ENCODE measurements around the gene GPR31.

Gene GPR31

GRCh38 chr6:167127785-167128531 is 29.8 kb downstream of the GPR31 start:
- TF ChIP-seq ZNF394 (tag by site-specific recombination; IDR thresholded peaks at IDR 0.05; ENCODE audit: borderline replicate concordance) (no peak), TRIM28 (IDR thresholded peaks at IDR 0.05; ENCODE audit: borderline replicate concordance, low read length) (no peak), ZSCAN23 (tag by site-specific recombination; IDR thresholded peaks at IDR 0.05) (no peak), PRDM4 (tag by site-specific recombination; IDR thresholded peaks at IDR 0.05) (no peak), TCF7L2 (IDR thresholded peaks at IDR 0.05; ENCODE audit: borderline replicate concordance, low read depth, low read length) (no peak), ELK4 (IDR thresholded peaks at IDR 0.05; ENCODE audit: borderline replicate concordance, low read depth, low read length) (no peak), ZNF792 (tag by site-specific recombination; IDR thresholded peaks at IDR 0.05) (no peak), ZNF280D (tag by site-specific recombination; IDR thresholded peaks at IDR 0.05) (no peak), HOXD13 (CRISPR knock-in tag; IDR thresholded peaks at IDR 0.05; ENCODE audit: borderline replicate concordance) (no peak), ZNF626 (tag by site-specific recombination; IDR thresholded peaks at IDR 0.05) (no peak), ZNF133 (tag by site-specific recombination; IDR thresholded peaks at IDR 0.05) (no peak), SP2 (tag by site-specific recombination; IDR thresholded peaks at IDR 0.05) (no peak), ZBTB11 (tag by site-specific recombination; conservative IDR thresholded peaks at IDR 0.05; ENCODE audit: low read depth) (no peak)
- ChIA-PET CTCF (interaction anchor here (0.6 to 2.4 kb wide), 4 partner anchors 14 to 425 kb away, joined by 5 to 9 read pairs (median 6); no protein-coding TSS in a partner anchor), POLR2A (no interaction called here)
- Histone ChIP-seq H3K36me3 (ENCODE audit: control insufficient read depth in 2 of 2, insufficient read depth in 1 of 2, low read length in 2 of 2) (no peaks in the 10 kb centered on the region), H3K4me1 (ENCODE audit: control insufficient read depth, insufficient read depth, low read length) (no peaks in the 10 kb centered on the region), H3K9me3 (ENCODE audit: control insufficient read depth, insufficient read depth, low read depth, low read length) (no peaks in the 10 kb centered on the region), H3K27ac (ENCODE audit: extremely low read depth, low read depth, low read length) (no peak overlapping the region), H3K4me3 (ENCODE audit: low read depth, low read length) (no peak overlapping the region)

GRCh38 chr6:167125855-167126349 is 31.9 kb downstream of the GPR31 start:
- CTCF ChIA-PET, result interaction anchor here (2.4 kb wide), 1 partner anchor 16 kb away, joined by 9 read pairs; no protein-coding TSS in a partner anchor
- H3K4me3 ChIP-seq (ENCODE audit: low read depth, low read length), result no peak overlapping the region
- H3K27ac ChIP-seq (ENCODE audit: extremely low read depth, low read depth, low read length), result no peak overlapping the region
- no peaks in the 10 kb centered on the region for H3K36me3 ChIP-seq (ENCODE audit: control insufficient read depth in 2 of 2, insufficient read depth in 1 of 2, low read length in 2 of 2)
- no peaks in the 10 kb centered on the region for H3K4me1 ChIP-seq (ENCODE audit: control insufficient read depth, insufficient read depth, low read length)
- POLR2A ChIA-PET, result no interaction called here
- H3K9me3 ChIP-seq (ENCODE audit: control insufficient read depth, insufficient read depth, low read depth, low read length), result no peaks in the 10 kb centered on the region
- TF ChIP-seq MEIS1 (CRISPR knock-in tag; IDR thresholded peaks at IDR 0.05; ENCODE audit: borderline replicate concordance) (no peak), KLF1 (tag by site-specific recombination; IDR thresholded peaks at IDR 0.05) (no peak), ZNF707 (tag by site-specific recombination; IDR thresholded peaks at IDR 0.05) (no peak), ZNF169 (tag by site-specific recombination; IDR thresholded peaks at IDR 0.05) (no peak), ZBTB21 (tag by site-specific recombination; IDR thresholded peaks at IDR 0.05) (no peak), KLF16 (tag by site-specific recombination; IDR thresholded peaks at IDR 0.05) (no peak), ZNF433 (tag by site-specific recombination; IDR thresholded peaks at IDR 0.05; ENCODE audit: low read depth) (no peak), ZBTB8A (tag by site-specific recombination; IDR thresholded peaks at IDR 0.05) (no peak), OVOL3 (tag by site-specific recombination; IDR thresholded peaks at IDR 0.05) (no peak), RBAK (tag by site-specific recombination; IDR thresholded peaks at IDR 0.05) (no peak), ZNF704 (tag by site-specific recombination; IDR thresholded peaks at IDR 0.05) (no peak)
